Sigmoid colon (tissue), 4 donors: ENCODE measurements around the gene LRRC55.

Source experiments
- EP300 ChIP-seq, 4 donors: sonication (generic); formaldehyde crosslinking; IDR thresholded peaks; one replicate each; pipeline ENCODE4 v1.6.1; 2017; ENCODE audit warnings: antibody characterized with exemption in 4 of 4
- POLR2A ChIP-seq, 2 donors: fragments of 450-650 bp; IDR thresholded peaks; one replicate each; pipeline ENCODE4 v1.6.1; 2016; ENCODE audit warnings: antibody characterized with exemption in 2 of 2, mild to moderate bottlenecking in 2 of 2, moderate library complexity in 2 of 2
- POLR2AphosphoS5 ChIP-seq, 4 donors: sonication (generic); formaldehyde crosslinking; IDR thresholded peaks; one replicate each; pipeline ENCODE4 v1.6.1; 2017; ENCODE audit warnings: antibody characterized with exemption in 4 of 4
- TF ChIP-seq, protein P1 (sequence below), 4 experiments: fragments of 450-650 bp in 3 of 4; fragments of 200-600 bp in 1 of 4; IDR thresholded peaks; one replicate each; pipeline ENCODE4 v1.5.1; 2016 to 2019; ENCODE audit warnings: antibody characterized with exemption in 4 of 4, mild to moderate bottlenecking in 3 of 4, moderate library complexity in 2 of 4

DNA sequence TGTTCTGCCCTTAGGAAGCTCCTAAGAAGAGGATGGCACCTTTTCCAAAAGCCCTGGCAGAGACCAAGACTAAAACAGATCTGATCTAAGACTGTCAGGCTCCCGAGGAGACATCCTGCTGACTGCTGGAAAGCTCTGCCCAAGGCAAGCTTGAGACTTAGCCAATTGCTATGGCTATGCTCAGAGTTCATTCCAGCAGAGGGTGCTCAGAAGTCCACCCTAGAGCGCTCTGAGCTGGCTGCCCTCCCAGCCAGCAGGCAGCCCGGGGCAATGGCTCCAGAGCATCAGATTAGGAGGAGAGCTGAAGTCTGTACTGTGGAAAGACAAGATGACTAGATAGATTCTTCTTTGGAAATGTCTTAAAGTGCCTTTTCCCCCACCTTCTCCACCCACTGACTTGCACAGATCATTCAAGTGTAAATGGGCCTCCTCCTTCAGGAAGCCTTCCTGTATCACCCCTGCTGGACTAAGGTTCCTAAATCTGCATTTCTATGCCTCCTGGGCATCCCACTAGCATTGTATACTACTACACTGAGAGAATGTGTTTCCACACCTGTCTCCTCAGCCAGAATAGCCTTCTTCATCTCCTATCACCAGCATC, 23.4 kb downstream of the LRRC55 start:
- TF ChIP-seq POLR2A (IDR thresholded peaks at IDR 0.05) (no peak), POLR2AphosphoS5 (IDR thresholded peaks at IDR 0.05) (no peak), EP300 (IDR thresholded peaks at IDR 0.05) (no peak)
- TF ChIP-seq, protein P1, sequence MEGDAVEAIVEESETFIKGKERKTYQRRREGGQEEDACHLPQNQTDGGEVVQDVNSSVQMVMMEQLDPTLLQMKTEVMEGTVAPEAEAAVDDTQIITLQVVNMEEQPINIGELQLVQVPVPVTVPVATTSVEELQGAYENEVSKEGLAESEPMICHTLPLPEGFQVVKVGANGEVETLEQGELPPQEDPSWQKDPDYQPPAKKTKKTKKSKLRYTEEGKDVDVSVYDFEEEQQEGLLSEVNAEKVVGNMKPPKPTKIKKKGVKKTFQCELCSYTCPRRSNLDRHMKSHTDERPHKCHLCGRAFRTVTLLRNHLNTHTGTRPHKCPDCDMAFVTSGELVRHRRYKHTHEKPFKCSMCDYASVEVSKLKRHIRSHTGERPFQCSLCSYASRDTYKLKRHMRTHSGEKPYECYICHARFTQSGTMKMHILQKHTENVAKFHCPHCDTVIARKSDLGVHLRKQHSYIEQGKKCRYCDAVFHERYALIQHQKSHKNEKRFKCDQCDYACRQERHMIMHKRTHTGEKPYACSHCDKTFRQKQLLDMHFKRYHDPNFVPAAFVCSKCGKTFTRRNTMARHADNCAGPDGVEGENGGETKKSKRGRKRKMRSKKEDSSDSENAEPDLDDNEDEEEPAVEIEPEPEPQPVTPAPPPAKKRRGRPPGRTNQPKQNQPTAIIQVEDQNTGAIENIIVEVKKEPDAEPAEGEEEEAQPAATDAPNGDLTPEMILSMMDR (IDR thresholded peaks at IDR 0.05), result no peak
